OCI-LY7 (cell line): ENCODE data around the gene URB2. TPM values are rescaled to one million over a fixed set of nuclear protein-coding genes. Genes with fewer than 3 reads are reported as not detected.

Source experiments
- BruUV-seq: library from RNA; stranded (reverse); fragments of 400-500 nt; replicated peaks from 2 replicates; lab custom pipeline; 2021; lab: Mats Ljungman, UMichigan
- CTCF ChIA-PET: fragments of 300-600 bp; sonication (Branson Sonifier 250); formaldehyde crosslinking; loops from one replicate; lab custom pipeline; 2022; ENCODE audit warnings: antibody characterized with exemption; ENCODE audit not compliant: unreplicated experiment; lab: Charles Lee
- POLR2A ChIA-PET: fragments of 300-600 bp; sonication (Branson Sonifier 250); formaldehyde crosslinking; loops from one replicate; lab custom pipeline; 2022; ENCODE audit warnings: antibody characterized with exemption; lab: Charles Lee
- DNase-seq: peaks from one replicate; pipeline ENCODE4 v3.0.0-alpha.2; 2015; ENCODE audit warnings: low spot score
- H2AFZ ChIP-seq: fragments of 200-600 bp; sonication (generic), shearing (Covaris generic); 2 replicates; pipeline ENCODE4 v1.6.1; 2014; ENCODE audit warnings: mild to moderate bottlenecking, antibody characterized with exemption, low read length, moderate library complexity
- H3K27ac ChIP-seq: fragments of 200-600 bp; sonication (generic); 2 replicates; pipeline ENCODE4 v1.5.1; 2014; ENCODE audit warnings: mixed run types, low read depth, mild to moderate bottlenecking, moderate library complexity, low read length, inconsistent platforms; ENCODE audit not compliant: poor library complexity, severe bottlenecking
- H3K36me3 ChIP-seq: fragments of 200-600 bp; sonication (generic); 2 replicates; pipeline ENCODE4 v1.6.1; 2014; ENCODE audit warnings: mild to moderate bottlenecking, antibody characterized with exemption, low read length, moderate library complexity, mixed read lengths; ENCODE audit not compliant: insufficient read depth
- H3K4me1 ChIP-seq: fragments of 200-600 bp; sonication (generic); 2 replicates; pipeline ENCODE4 v1.5.1; 2014; ENCODE audit warnings: mild to moderate bottlenecking, low read length; ENCODE audit not compliant: insufficient read depth, poor library complexity, severe bottlenecking
- H3K4me2 ChIP-seq: fragments of 200-600 bp; sonication (generic); 2 replicates; pipeline ENCODE4 v1.6.1; 2014; ENCODE audit warnings: mild to moderate bottlenecking, low read length
- H3K4me3 ChIP-seq: fragments of 200-600 bp; sonication (generic); 2 replicates; pipeline ENCODE4 v1.5.1; 2014; ENCODE audit warnings: mild to moderate bottlenecking, low read depth, low read length; ENCODE audit not compliant: poor library complexity, severe bottlenecking
- H3K79me2 ChIP-seq: fragments of 200-600 bp; sonication (generic); 2 replicates; pipeline ENCODE4 v1.6.1; 2016; ENCODE audit warnings: low read depth, mild to moderate bottlenecking, low read length, moderate library complexity, mixed read lengths; ENCODE audit not compliant: insufficient read depth
- H3K9me2 ChIP-seq: fragments of 200-600 bp; sonication (generic); 2 replicates; pipeline ENCODE4 v1.6.1; 2016; ENCODE audit warnings: mild to moderate bottlenecking, low read length, mixed read lengths; ENCODE audit not compliant: insufficient read depth
- H3K9me3 ChIP-seq: fragments of 200-600 bp; sonication (generic); 2 replicates; pipeline ENCODE4 v1.6.1; 2014; ENCODE audit warnings: mild to moderate bottlenecking, mixed run types, low read length, mixed read lengths
- H4K20me1 ChIP-seq: fragments of 200-600 bp; sonication (generic); 2 replicates; pipeline ENCODE4 v1.6.1; 2014; ENCODE audit warnings: mild to moderate bottlenecking, antibody characterized with exemption, low read length, moderate library complexity, mixed read lengths; ENCODE audit not compliant: insufficient read depth
- EZH2phosphoT487 ChIP-seq: fragments of 200-600 bp; sonication (generic); IDR thresholded peaks from 2 replicates; pipeline ENCODE4 v1.6.1; 2018; ENCODE audit warnings: low read depth, borderline replicate concordance, mild to moderate bottlenecking, mixed run types, antibody characterized with exemption, low read length, moderate library complexity, mixed read lengths
- intact Hi-C: fragments of 100-400 bp; cut with micrococcal nuclease; formaldehyde crosslinking; loops from one replicate; pipeline ENCODE4 v1.10.0; 2022; ENCODE audit not compliant: unreplicated experiment
- total RNA-seq, 2 experiments: library from RNA; depleted of rRNA in 1 of 2; stranded (reverse); fragments of >200 nt in 1 of 2; shearing (Covaris generic) in 1 of 2; gene quantifications; 2 replicates each; pipeline ENCODE4 v1.2.3, GENCODE V29; 2014 to 2022
- TF ChIP-seq, protein P1 (sequence below): fragments of 200-600 bp; sonication (generic); conservative IDR thresholded peaks from 2 replicates; pipeline ENCODE4 v1.5.1; 2014; ENCODE audit warnings: mild to moderate bottlenecking, antibody characterized with exemption, low read length, moderate library complexity, mixed read lengths

URB2 gene
- total RNA-seq, 2 experiments from 2014 or later, result 25.1 to 30.2 TPM

DNA sequence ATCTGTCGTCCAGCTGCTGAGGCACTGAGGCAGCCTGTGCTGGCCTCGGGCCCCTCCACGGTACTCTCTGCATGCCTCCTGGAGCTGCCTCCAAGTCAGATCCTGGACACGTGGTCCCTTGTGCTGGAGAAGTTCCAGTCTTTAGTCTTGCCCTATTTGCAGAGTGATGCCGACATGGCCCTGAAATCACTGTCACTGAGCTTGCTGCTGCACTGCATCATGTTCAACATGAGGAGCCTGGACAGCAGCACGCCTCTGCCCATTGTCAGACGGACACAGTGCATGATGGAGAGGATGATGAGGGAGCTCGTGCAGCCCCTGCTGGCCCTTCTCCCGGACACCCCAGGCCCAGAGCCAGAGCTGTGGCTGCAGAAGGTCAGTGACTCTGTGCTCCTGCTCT is 10.0 kb downstream of the URB2 start:
- Histone ChIP-seq H3K27ac (no peak overlapping the region), H3K79me2 (peaks cover 59% of the 10 kb centered on the region)

GRCh38 chr1:229637746-229638145 is 11.7 kb downstream of the URB2 start:
- peaks cover under 1% of the 10 kb centered on the region for H3K4me1 ChIP-seq
- no peak overlapping the region for H2AFZ ChIP-seq
- no peak for DNase-seq
- no peak overlapping the region for H3K4me2 ChIP-seq
- H3K36me3 ChIP-seq, result peaks cover 97% of the 10 kb centered on the region
- no peak overlapping the region for H3K27ac ChIP-seq
- H3K9me2 ChIP-seq, result no peaks in the 10 kb centered on the region
- intact Hi-C loops, result no loop called here
- H3K4me3 ChIP-seq, result no peak overlapping the region
- no peaks in the 10 kb centered on the region for H3K9me3 ChIP-seq
- no peaks in the 10 kb centered on the region; the same call in 1 of the 2 replicates for H4K20me1 ChIP-seq
- ChIA-PET POLR2A (interaction anchor here (0.6 kb wide), 1 partner anchor 1934 kb away, joined by 4 read pairs; no protein-coding TSS in a partner anchor), CTCF (interaction anchor here (0.7 kb wide), 1 partner anchor 519 kb away, joined by 3 read pairs; no protein-coding TSS in a partner anchor)
- TF ChIP-seq EZH2phosphoT487, result no peak
- TF ChIP-seq, protein P1, sequence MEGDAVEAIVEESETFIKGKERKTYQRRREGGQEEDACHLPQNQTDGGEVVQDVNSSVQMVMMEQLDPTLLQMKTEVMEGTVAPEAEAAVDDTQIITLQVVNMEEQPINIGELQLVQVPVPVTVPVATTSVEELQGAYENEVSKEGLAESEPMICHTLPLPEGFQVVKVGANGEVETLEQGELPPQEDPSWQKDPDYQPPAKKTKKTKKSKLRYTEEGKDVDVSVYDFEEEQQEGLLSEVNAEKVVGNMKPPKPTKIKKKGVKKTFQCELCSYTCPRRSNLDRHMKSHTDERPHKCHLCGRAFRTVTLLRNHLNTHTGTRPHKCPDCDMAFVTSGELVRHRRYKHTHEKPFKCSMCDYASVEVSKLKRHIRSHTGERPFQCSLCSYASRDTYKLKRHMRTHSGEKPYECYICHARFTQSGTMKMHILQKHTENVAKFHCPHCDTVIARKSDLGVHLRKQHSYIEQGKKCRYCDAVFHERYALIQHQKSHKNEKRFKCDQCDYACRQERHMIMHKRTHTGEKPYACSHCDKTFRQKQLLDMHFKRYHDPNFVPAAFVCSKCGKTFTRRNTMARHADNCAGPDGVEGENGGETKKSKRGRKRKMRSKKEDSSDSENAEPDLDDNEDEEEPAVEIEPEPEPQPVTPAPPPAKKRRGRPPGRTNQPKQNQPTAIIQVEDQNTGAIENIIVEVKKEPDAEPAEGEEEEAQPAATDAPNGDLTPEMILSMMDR, result no peak
- BruUV-seq, result no TSS peak
- H3K79me2 ChIP-seq, result peaks cover 58% of the 10 kb centered on the region

More for the DNA sequence above, 10.0 kb downstream of the URB2 start:
- ChIA-PET CTCF (no interaction called here), POLR2A (interaction anchor here (0.6 kb wide), 1 partner anchor 76 kb away, joined by 3 read pairs; no protein-coding TSS in a partner anchor)
- BruUV-seq, result no TSS peak
- Histone ChIP-seq H3K36me3 (peaks cover 97% of the 10 kb centered on the region), H3K9me3 (no peaks in the 10 kb centered on the region), H4K20me1 (no peaks in the 10 kb centered on the region; the same call in 1 of the 2 replicates), H2AFZ (no peak overlapping the region), H3K9me2 (no peaks in the 10 kb centered on the region), H3K4me1 (no peaks in the 10 kb centered on the region), H3K4me3 (no peak overlapping the region), H3K4me2 (no peak overlapping the region)
- TF ChIP-seq, protein P1, result no peak
- no peak for TF ChIP-seq EZH2phosphoT487
- intact Hi-C loops, result no loop called here
- no peak for DNase-seq

GRCh38 chr1:229640455-229640854 is 14.4 kb downstream of the URB2 start:
- TF ChIP-seq, protein P1, result no peak
- no peak for TF ChIP-seq EZH2phosphoT487
- Histone ChIP-seq H3K9me2 (no peaks in the 10 kb centered on the region), H3K27ac (no peak overlapping the region), H4K20me1 (peaks cover 10% of the 10 kb centered on the region; the same call in 1 of the 2 replicates), H3K4me2 (no peak overlapping the region), H2AFZ (no peak overlapping the region), H3K4me1 (peaks cover 22% of the 10 kb centered on the region), H3K36me3 (peaks cover 97% of the 10 kb centered on the region), H3K79me2 (peaks cover 58% of the 10 kb centered on the region), H3K9me3 (no peaks in the 10 kb centered on the region), H3K4me3 (no peak overlapping the region)
- intact Hi-C loops, result no loop called here
- BruUV-seq, result no TSS peak
- ChIA-PET POLR2A (no interaction called here), CTCF (no interaction called here)
- no peak for DNase-seq
